ENCODE results near the gene RNF213.
A peak's percentile ranks its signal among the peaks of the same experiment; 100 is the strongest.

RNF213 gene

DNA sequence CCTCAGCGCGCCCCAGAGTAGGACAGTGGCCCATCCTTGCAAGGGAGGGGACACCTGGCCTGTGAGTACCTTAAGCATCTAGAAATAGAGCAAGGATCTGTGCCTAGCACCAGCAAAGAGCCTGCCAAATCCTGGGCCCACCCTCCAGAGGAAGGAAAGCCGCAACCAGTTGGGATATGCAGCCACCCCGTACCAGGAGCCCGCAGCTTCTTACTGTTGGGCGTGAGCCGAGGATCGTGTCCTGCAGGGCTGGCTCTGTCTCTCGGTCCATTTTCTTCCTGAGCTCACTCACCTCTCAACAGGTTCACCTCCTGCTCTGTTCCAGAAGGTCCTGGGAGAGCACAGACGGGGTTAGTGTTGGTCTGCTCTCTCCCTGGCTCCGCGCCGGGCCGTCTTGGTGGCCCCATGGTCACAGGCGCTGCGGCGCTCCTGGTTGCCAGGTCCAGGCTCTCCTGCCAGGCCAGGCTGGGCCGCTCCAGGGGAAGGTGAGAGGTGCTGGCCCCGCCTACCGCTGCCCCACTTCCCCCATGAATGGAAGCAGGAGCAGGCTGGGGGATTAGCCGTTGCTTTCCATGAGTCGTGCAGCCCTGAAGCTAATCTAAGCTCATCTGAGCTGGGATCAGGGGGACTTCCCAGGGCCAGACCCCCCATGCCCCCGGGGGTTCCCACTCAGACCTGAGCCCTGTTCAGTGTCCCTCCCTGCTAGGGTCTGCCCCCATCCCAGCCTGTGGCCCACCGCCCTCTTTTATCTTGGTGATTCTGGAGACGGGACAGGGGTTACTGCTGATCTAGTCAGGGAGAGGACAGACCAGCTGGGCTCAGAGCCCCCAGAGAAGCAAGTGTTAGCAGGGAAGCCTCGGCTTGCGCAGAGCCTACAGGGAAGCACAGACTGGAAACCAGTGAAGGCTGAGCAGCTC is 167.0 kb downstream of the RNF213 start:
- peak; percentile 98 for DNase-seq
- H3K27ac ChIP-seq, result peak overlapping the region; percentile 87
- H3K36me3 ChIP-seq, result no peaks in the 10 kb centered on the region; the same call in 1 of the 2 replicates
- H3K27me3 ChIP-seq (ENCODE audit: insufficient read depth, low read depth, severe bottlenecking), result no peaks in the 10 kb centered on the region
- peak overlapping the region; percentile 40 for H3K4me3 ChIP-seq (ENCODE audit: low read depth, low read length)
- H3K9me3 ChIP-seq (ENCODE audit: severe bottlenecking), result no peaks in the 10 kb centered on the region
- TF ChIP-seq, protein P1, sequence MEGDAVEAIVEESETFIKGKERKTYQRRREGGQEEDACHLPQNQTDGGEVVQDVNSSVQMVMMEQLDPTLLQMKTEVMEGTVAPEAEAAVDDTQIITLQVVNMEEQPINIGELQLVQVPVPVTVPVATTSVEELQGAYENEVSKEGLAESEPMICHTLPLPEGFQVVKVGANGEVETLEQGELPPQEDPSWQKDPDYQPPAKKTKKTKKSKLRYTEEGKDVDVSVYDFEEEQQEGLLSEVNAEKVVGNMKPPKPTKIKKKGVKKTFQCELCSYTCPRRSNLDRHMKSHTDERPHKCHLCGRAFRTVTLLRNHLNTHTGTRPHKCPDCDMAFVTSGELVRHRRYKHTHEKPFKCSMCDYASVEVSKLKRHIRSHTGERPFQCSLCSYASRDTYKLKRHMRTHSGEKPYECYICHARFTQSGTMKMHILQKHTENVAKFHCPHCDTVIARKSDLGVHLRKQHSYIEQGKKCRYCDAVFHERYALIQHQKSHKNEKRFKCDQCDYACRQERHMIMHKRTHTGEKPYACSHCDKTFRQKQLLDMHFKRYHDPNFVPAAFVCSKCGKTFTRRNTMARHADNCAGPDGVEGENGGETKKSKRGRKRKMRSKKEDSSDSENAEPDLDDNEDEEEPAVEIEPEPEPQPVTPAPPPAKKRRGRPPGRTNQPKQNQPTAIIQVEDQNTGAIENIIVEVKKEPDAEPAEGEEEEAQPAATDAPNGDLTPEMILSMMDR (IDR thresholded peaks at IDR 0.05; ENCODE audit: low read depth, low read length), result no peak

GRCh38 chr17:80428363-80428762 is 167.7 kb downstream of the RNF213 start:
- Histone ChIP-seq H3K27ac (peak overlapping the region; percentile 87), H3K36me3 (no peaks in the 10 kb centered on the region; the same call in 1 of the 2 replicates), H3K4me3 (ENCODE audit: low read depth, low read length) (peak overlapping the region; percentile 40), H3K9me3 (ENCODE audit: severe bottlenecking) (no peaks in the 10 kb centered on the region), H3K27me3 (ENCODE audit: insufficient read depth, low read depth, severe bottlenecking) (no peaks in the 10 kb centered on the region)
- TF ChIP-seq, protein P1 (IDR thresholded peaks at IDR 0.05; ENCODE audit: low read depth, low read length), result no peak
- DNase-seq, result peak; percentile 60

DNA sequence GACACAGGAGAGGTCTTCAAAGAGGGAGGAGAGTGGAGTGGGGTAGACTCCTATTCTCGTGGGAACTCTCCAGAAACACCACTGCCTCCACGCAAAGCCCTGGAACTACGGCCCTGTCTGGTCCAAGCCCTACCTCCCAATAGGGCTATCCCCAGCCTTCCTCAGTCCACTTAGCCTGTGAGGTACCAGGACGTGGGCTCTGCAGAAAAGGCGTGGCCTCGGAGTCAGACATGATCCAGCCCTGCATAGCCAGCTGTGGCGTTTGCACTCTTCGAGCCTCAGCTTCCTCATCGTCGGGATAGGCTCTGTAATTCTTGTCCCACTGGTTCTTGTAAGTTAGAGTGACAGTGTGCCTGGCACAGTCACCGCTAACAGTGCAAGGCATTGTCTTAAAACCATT is 168.1 kb downstream of the RNF213 start:
- Histone ChIP-seq H3K27me3 (ENCODE audit: insufficient read depth, low read depth, severe bottlenecking) (no peaks in the 10 kb centered on the region), H3K4me3 (ENCODE audit: low read depth, low read length) (no peak overlapping the region), H3K27ac (peak overlapping the region; percentile 87), H3K9me3 (ENCODE audit: severe bottlenecking) (no peaks in the 10 kb centered on the region), H3K36me3 (no peaks in the 10 kb centered on the region; the same call in 1 of the 2 replicates)
- DNase-seq, result peak; percentile 49
- TF ChIP-seq, protein P1 (IDR thresholded peaks at IDR 0.05; ENCODE audit: low read depth, low read length), result no peak

DNA sequence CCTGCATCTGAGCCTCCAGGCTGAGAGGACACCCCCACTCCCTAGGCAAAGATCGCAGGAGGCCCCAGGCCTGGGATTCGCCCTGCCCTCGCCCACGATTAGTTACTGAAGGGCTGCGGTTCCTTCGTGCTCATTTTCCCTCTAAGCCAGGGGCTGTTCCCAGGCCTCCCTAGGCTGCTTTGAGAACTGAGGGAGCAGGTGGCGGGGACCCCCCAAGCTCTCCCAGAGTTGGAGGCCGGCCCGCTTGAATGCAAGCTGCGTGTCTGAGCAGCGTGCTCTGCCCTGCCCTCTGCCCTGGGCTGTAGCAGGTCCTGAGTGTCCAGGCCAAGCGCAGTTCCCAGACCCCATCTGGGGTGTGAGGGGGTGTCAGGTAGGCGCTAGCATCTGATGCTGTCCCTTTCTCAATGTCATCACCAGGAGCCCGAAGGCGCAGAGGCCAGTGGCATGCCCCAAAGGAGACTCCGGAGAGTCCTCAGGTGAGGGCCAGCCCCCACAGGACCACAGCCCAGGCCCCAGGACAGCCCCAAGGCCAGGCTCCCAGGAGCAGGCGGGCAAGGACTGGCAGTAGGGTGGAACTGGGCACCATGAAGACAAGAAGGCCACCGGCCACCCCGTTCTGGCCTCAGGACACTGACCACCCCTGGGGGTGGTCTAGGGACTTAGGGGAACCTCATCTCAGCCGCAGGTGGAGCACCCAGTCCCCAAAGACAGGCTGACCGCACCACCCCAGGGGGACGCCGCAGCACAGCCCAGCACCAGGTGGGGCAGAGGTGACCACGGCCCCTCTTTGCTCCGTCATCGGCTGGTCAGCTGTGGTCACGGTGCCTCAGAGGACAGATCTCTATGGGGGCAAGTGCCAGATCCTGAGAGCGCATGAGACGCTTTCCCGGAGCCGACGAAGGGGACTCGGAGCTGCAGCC is 169.0 kb downstream of the RNF213 start:
- TF ChIP-seq, protein P1 (IDR thresholded peaks at IDR 0.05; ENCODE audit: low read depth, low read length), result no peak
- no peaks in the 10 kb centered on the region for H3K9me3 ChIP-seq (ENCODE audit: severe bottlenecking)
- no peak for DNase-seq
- H3K27me3 ChIP-seq (ENCODE audit: insufficient read depth, low read depth, severe bottlenecking), result no peaks in the 10 kb centered on the region
- H3K36me3 ChIP-seq, result no peaks in the 10 kb centered on the region; the same call in 1 of the 2 replicates
- H3K4me3 ChIP-seq (ENCODE audit: low read depth, low read length), result no peak overlapping the region
- peak overlapping the region; percentile 87 for H3K27ac ChIP-seq

DNA sequence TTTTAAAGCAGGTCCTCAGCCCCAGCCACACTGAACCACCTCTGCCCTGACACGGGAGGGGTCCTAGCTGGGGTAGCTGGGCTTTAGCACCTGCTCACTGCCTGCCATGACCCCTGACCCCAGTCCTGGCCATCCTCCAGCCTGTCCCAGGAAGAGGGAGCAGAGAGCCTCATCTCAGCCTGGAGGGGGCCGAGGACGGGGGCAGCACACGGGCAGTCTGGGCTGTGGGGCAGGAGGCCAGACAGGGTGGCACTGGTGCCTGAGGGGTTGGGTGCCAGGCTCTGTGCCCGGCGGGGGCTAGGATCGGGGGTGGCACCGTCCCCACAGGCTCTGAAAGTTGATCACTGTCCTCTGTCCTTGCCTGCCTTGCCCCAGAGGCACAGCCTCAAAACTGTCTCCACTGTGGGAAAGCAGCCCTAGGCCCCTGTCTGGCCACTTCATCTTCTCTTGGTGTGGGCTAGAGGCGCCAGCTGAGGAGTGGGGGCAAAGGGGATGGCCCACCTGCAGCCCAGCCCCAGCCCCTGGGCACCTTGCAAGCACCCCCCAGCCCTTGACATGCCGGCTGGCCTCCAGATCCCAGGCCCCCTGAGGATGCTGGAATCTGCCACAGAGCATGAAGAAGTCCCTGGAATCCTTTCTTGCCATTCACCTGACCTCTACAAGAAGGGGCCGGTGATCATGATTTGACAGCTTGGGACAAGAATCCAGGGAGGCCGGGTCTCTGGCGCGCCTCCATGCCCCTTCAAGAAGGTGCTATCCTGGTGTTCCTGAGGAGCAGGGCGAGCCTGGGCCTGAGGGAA is 170.0 kb downstream of the RNF213 start:
- Histone ChIP-seq H3K27me3 (ENCODE audit: insufficient read depth, low read depth, severe bottlenecking) (no peaks in the 10 kb centered on the region), H3K36me3 (no peaks in the 10 kb centered on the region; the same call in 1 of the 2 replicates), H3K27ac (no peak overlapping the region), H3K9me3 (ENCODE audit: severe bottlenecking) (no peaks in the 10 kb centered on the region), H3K4me3 (ENCODE audit: low read depth, low read length) (no peak overlapping the region)
- TF ChIP-seq, protein P1 (IDR thresholded peaks at IDR 0.05; ENCODE audit: low read depth, low read length), result no peak
- DNase-seq, result no peak
